Lower leg skin (tissue), 3 donors: ENCODE measurements around the gene ARHGEF11.

Experiments used
- CTCF ChIP-seq, 3 donors: fragments of 450-650 bp; IDR thresholded peaks; one replicate each; pipeline ENCODE4 v1.5.1; 2016; ENCODE audit warnings: antibody characterized with exemption in 3 of 3, mild to moderate bottlenecking in 3 of 3, moderate library complexity in 2 of 3
- POLR2A ChIP-seq, 2 donors: fragments of 450-650 bp; IDR thresholded peaks; one replicate each; pipeline ENCODE4 v1.6.1; 2016 to 2017; ENCODE audit warnings: antibody characterized with exemption in 2 of 2, mild to moderate bottlenecking in 1 of 2, moderate library complexity in 1 of 2

DNA sequence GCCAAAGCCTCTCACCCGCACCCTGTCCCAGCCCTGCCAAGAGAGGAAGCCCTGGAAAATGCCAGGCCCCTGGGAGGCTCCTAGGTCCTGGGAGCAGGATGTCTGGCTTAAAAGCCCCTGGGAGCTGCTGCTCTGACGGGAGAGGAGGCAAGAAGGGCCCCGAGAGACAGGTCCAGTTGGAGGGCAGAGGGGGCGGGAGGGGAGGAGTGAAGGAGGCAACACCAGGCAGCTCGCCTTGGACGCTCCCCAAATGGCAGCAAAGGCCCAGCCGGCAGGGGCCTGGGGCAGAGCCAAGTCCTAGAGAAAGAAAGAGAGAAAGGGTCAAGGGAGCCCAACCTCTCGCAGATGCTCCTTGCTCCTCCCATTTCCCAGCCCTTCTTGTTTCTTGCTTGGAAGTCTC is 47.3 kb upstream of the ARHGEF11 start:
- TF ChIP-seq POLR2A (IDR thresholded peaks at IDR 0.05) (no peak), CTCF (IDR thresholded peaks at IDR 0.05) (no peak)
